ENCODE results near the gene RAN. TPM values are rescaled to one million over a fixed set of nuclear protein-coding genes. Genes with fewer than 3 reads are reported as not detected.

Gene RAN
- total RNA-seq: 593 and 1,314 TPM in 2 replicates

GRCh38 chr12:130871286-130872178 is at the start of gene RAN:
Gene RAN (plus strand): TSS chr12:130872066. CDS start chr12:130872594, 528 bp downstream.

GRCh38 chr12:130838951-130839769 is 32.7 kb upstream of the RAN start, which contains the start of gene STX2:
Gene STX2 (minus strand): TSS chr12:130839250. CDS start chr12:130839099, 151 bp downstream.

Other genes with a start within 250 kb of the RAN start
- gene RIMBP2, start 155.8 kb upstream of the RAN start, total RNA-seq: under 0.01 TPM in 1 of 2 replicates, not detected in the other
- 31.3 and 31.8 TPM in 2 replicates for gene STX2, start 32.8 kb upstream of the RAN start, total RNA-seq
- gene ADGRD1, start 81.8 kb downstream of the RAN start, total RNA-seq: 0.15 TPM in 1 of 2 replicates, not detected in the other

Data from epithelial cell of umbilical artery (primary cell).